H9 (cell line): ENCODE data around the gene ZNFX1. TPM values are rescaled to one million over a fixed set of nuclear protein-coding genes. Genes with fewer than 3 reads are reported as not detected.

Experiments
- DNase-seq: peaks from one replicate; pipeline ENCODE4 v3.0.0-alpha.2; 2017
- H2AFZ ChIP-seq: one replicate; pipeline ENCODE4 v1.6.1; 2013; ENCODE audit warnings: mild to moderate bottlenecking, low read length, control low read depth, moderate library complexity
- H2AK5ac ChIP-seq: 2 replicates; pipeline ENCODE4 v1.6.1; 2013; ENCODE audit warnings: low read length, control low read depth, mixed read lengths; ENCODE audit not compliant: insufficient read length
- H2BK120ac ChIP-seq: one replicate; pipeline ENCODE4 v1.6.1; 2013; ENCODE audit warnings: low read depth, mild to moderate bottlenecking, low read length, control low read depth, inconsistent platforms; ENCODE audit not compliant: poor library complexity, severe bottlenecking
- H2BK12ac ChIP-seq: 2 replicates; pipeline ENCODE4 v1.6.1; 2013; ENCODE audit warnings: low read length, control low read depth, mixed read lengths, low read depth; ENCODE audit not compliant: insufficient read length
- H2BK15ac ChIP-seq: 2 replicates; pipeline ENCODE4 v1.6.1; 2013; ENCODE audit warnings: low read depth, low read length, control low read depth
- H2BK20ac ChIP-seq: one replicate; pipeline ENCODE4 v1.6.1; 2013; ENCODE audit warnings: low read depth, mild to moderate bottlenecking, low read length, control low read depth, inconsistent platforms; ENCODE audit not compliant: poor library complexity, severe bottlenecking
- H2BK5ac ChIP-seq: 2 replicates; pipeline ENCODE4 v1.6.1; 2013; ENCODE audit warnings: low read length, control low read depth, mixed read lengths; ENCODE audit not compliant: insufficient read length
- H3K14ac ChIP-seq: 2 replicates; pipeline ENCODE4 v1.6.1; 2013; ENCODE audit warnings: low read length, control low read depth; ENCODE audit not compliant: insufficient read depth
- H3K18ac ChIP-seq: 2 replicates; pipeline ENCODE4 v1.6.1; 2013; ENCODE audit warnings: low read depth, mild to moderate bottlenecking, mixed read lengths, low read length, control low read depth; ENCODE audit not compliant: insufficient read length
- H3K23ac ChIP-seq: 2 replicates; pipeline ENCODE4 v1.6.1; 2013; ENCODE audit warnings: low read length, control low read depth, mixed read lengths, low read depth; ENCODE audit not compliant: insufficient read length
- H3K23me2 ChIP-seq: 2 replicates; pipeline ENCODE4 v1.6.1; 2013; ENCODE audit warnings: low read depth, mild to moderate bottlenecking, mixed read lengths, low read length, control low read depth; ENCODE audit not compliant: insufficient read length, poor library complexity, severe bottlenecking
- H3K27ac ChIP-seq: 2 replicates; pipeline ENCODE4 v1.5.1; 2013; ENCODE audit warnings: low read length, control low read depth, mixed read lengths, low read depth; ENCODE audit not compliant: insufficient read length
- H3K27me3 ChIP-seq: 2 replicates; pipeline ENCODE4 v1.6.1; 2013; ENCODE audit warnings: low read length, control low read depth, inconsistent platforms; ENCODE audit not compliant: insufficient read depth
- H3K4ac ChIP-seq: 2 replicates; pipeline ENCODE4 v1.6.1; 2013; ENCODE audit warnings: low read depth, mild to moderate bottlenecking, control low read depth, inconsistent platforms, low read length, moderate library complexity
- H3K4me1 ChIP-seq: 2 replicates; pipeline ENCODE4 v1.6.1; 2013; ENCODE audit warnings: low read length, control low read depth, inconsistent platforms; ENCODE audit not compliant: insufficient read depth
- H3K4me2 ChIP-seq: 2 replicates; pipeline ENCODE4 v1.6.1; 2013; ENCODE audit warnings: low read length, control low read depth, mixed read lengths; ENCODE audit not compliant: insufficient read length, insufficient read depth
- H3K56ac ChIP-seq: 2 replicates; pipeline ENCODE4 v1.6.1; 2013; ENCODE audit warnings: low read depth, mild to moderate bottlenecking, mixed read lengths, low read length, control low read depth; ENCODE audit not compliant: insufficient read length
- H3K79me1 ChIP-seq: 2 replicates; pipeline ENCODE4 v1.6.1; 2013; ENCODE audit warnings: low read depth, mild to moderate bottlenecking, moderate library complexity, low read length, control low read depth, inconsistent platforms; ENCODE audit not compliant: insufficient read depth, poor library complexity, severe bottlenecking
- H3K79me2 ChIP-seq: 2 replicates; pipeline ENCODE4 v1.6.1; 2013; ENCODE audit warnings: low read length, control low read depth, inconsistent platforms; ENCODE audit not compliant: insufficient read depth
- H3K9ac ChIP-seq: 2 replicates; pipeline ENCODE4 v1.6.1; 2013; ENCODE audit warnings: low read length, control low read depth, mixed read lengths; ENCODE audit not compliant: insufficient read length; ENCODE audit errors: extremely low read depth
- H3K9me3 ChIP-seq: one replicate; pipeline ENCODE4 v1.6.1; 2013; ENCODE audit warnings: low read depth, low read length, inconsistent platforms; ENCODE audit not compliant: control insufficient read depth
- H3T11ph ChIP-seq: one replicate; pipeline ENCODE4 v1.6.1; 2013; ENCODE audit warnings: mild to moderate bottlenecking, low read length, control low read depth, inconsistent platforms
- H4K20me1 ChIP-seq: one replicate; pipeline ENCODE4 v1.6.1; 2013; ENCODE audit not compliant: control insufficient read depth, insufficient read length, insufficient read depth
- H4K5ac ChIP-seq: 2 replicates; pipeline ENCODE4 v1.6.1; 2013; ENCODE audit warnings: low read depth, mild to moderate bottlenecking, mixed read lengths, low read length, control low read depth; ENCODE audit not compliant: insufficient read length
- H4K8ac ChIP-seq: replicated peaks from 2 replicates; pipeline ENCODE4 v1.6.1; 2013; ENCODE audit warnings: low read length, control low read depth, mixed read lengths, low read depth; ENCODE audit not compliant: insufficient read length
- H4K91ac ChIP-seq: 2 replicates; pipeline ENCODE4 v1.6.1; 2013; ENCODE audit warnings: low read depth, mild to moderate bottlenecking, moderate library complexity, mixed read lengths, low read length, control low read depth; ENCODE audit not compliant: insufficient read length
- H3K27ac Mint-ChIP-seq, 3 experiments: 2 replicates in 2 of 3; 3 replicates in 1 of 3; pipeline ENCODE4 v1.8.0; 2020 to 2021; ENCODE audit warnings: mixed read lengths in 3 of 3, mild to moderate bottlenecking in 1 of 3, moderate library complexity in 1 of 3
- H3K27me3 Mint-ChIP-seq: 2 replicates; pipeline ENCODE4 v1.8.0; 2021; ENCODE audit warnings: low read depth, mild to moderate bottlenecking, moderate library complexity, mixed read lengths
- H3K36me3 Mint-ChIP-seq, 3 experiments: 2 replicates in 2 of 3; 3 replicates in 1 of 3; pipeline ENCODE4 v1.8.0; 2020 to 2021; ENCODE audit warnings: low read depth in 3 of 3, mixed read lengths in 3 of 3; ENCODE audit not compliant: insufficient read depth in 1 of 3
- H3K4me1 Mint-ChIP-seq, 2 experiments: 2 replicates each; pipeline ENCODE4 v1.8.0; 2020; ENCODE audit warnings: mixed read lengths in 2 of 2
- H3K4me3 Mint-ChIP-seq, 2 experiments: 2 replicates in 1 of 2; 3 replicates in 1 of 2; pipeline ENCODE4 v1.8.0; 2020 to 2021; ENCODE audit warnings: mild to moderate bottlenecking in 2 of 2, mixed read lengths in 2 of 2, moderate library complexity in 1 of 2
- H3K9me3 Mint-ChIP-seq, 2 experiments: 2 replicates in 1 of 2; 3 replicates in 1 of 2; pipeline ENCODE4 v1.8.0; 2020; ENCODE audit warnings: mild to moderate bottlenecking in 2 of 2, mixed read lengths in 2 of 2, moderate library complexity in 1 of 2
- CTCF ChIP-seq: fragments of 200-600 bp; sonication (generic); conservative IDR thresholded peaks from 3 replicates; pipeline ENCODE4 v1.8.0; 2021; ENCODE audit warnings: antibody characterized with exemption, mild to moderate bottlenecking
- WGBS: extraction: QIAGEN DNeasy Blood & Tissue Kit; methylation state at CpG from one replicate; pipeline ENCODE4 v1.1.7; 2013; ENCODE audit warnings: missing lambda C conversion rate, low lambda C conversion rate, mixed read lengths; ENCODE audit not compliant: insufficient read length; ENCODE audit errors: extremely low coverage; 5-methylcytosine and 5-hydroxymethylcytosine counted together
- total RNA-seq: library from RNA; stranded (reverse); gene quantifications from 2 replicates; pipeline ENCODE4 v1.2.1, GENCODE V29; 2021

ZNFX1 gene
- total RNA-seq, 1 experiment from 2014 or later: 13.3 TPM

- Histone ChIP-seq H3K79me2 (peaks cover 63% of the 10 kb centered on the region), H3K4me1 (no peaks in the 10 kb centered on the region), H2BK5ac (no peak overlapping the region), H4K5ac (no peak overlapping the region), H4K20me1 (no peaks in the 10 kb centered on the region), H2AK5ac (no peak overlapping the region), H2AFZ (no peak overlapping the region), H2BK15ac (no peak overlapping the region), H2BK20ac (no peak overlapping the region), H3K23ac (no peak overlapping the region), H2BK12ac (no peak overlapping the region), H3K9me3 (no peaks in the 10 kb centered on the region), H3K23me2 (peaks cover 28% of the 10 kb centered on the region), H3K56ac (no peak overlapping the region), H3K4me2 (peak overlapping the region; percentile 100), H3K27me3 (no peaks in the 10 kb centered on the region), H3K27ac (peak overlapping the region; percentile 51), H3K18ac (no peak overlapping the region), H3K79me1 (no peaks in the 10 kb centered on the region), H3T11ph (no peak overlapping the region), H3K4ac (no peak overlapping the region), H4K8ac (no peak overlapping the region), H3K9ac (peak overlapping the region; percentile 99), H4K91ac (no peak overlapping the region), H3K14ac (no peak overlapping the region), H2BK120ac (no peak overlapping the region)
- no peak for DNase-seq
- Mint-ChIP-seq H3K27me3 (peaks cover 12% of the 10 kb centered on the region), H3K9me3 (peaks cover 18 to 29% of the 10 kb centered on the region in 2 experiments), H3K36me3 (peaks cover 95 to 100% (median 100%) of the 10 kb centered on the region in 3 experiments), H3K4me3 (peak overlapping the region; percentile 99), H3K27ac (peak overlapping the region in 2 of 3 experiments; percentile 97 to 99; a peak in 4 of 7 replicates), H3K4me1 (peaks cover 71 to 86% of the 10 kb centered on the region in 2 experiments)
- no peak for TF ChIP-seq CTCF
- WGBS: no CpG with 5 or more reads among the region's 3 CpGs
Measured at GRCh38 chr20:49283703-49284625, 6.1 kb upstream of the ZNFX1 start.
